GM19397 (cell line): Measurements from ENCODE around the gene MLC1.
"Not testable (repeated sequence)": the region's sequence is repeated elsewhere in the genome, so short reads cannot be mapped to it uniquely, and the experiment has no call there.

ENCODE experiments used
- ATAC-seq: cut with Tn5 transposase; IDR thresholded peaks from one replicate; pipeline ENCODE4 v1.9.1; 2021; ENCODE audit warnings: mild to moderate bottlenecking, moderate library complexity; ENCODE audit not compliant: unreplicated experiment

MLC1 gene

GRCh38 chr22:50104141-50104544 is 18.9 kb upstream of the MLC1 start:
- ATAC-seq: no peak

- ATAC-seq: no peak
These were observed 17.7 kb upstream of the MLC1 start for GRCh38 chr22:50102946-50103345.

GRCh38 chr22:50101870-50102565 is 16.8 kb upstream of the MLC1 start:
- no peak for ATAC-seq

- ATAC-seq: no peak
These were observed 12.8 kb upstream of the MLC1 start for GRCh38 chr22:50098052-50098451.

DNA sequence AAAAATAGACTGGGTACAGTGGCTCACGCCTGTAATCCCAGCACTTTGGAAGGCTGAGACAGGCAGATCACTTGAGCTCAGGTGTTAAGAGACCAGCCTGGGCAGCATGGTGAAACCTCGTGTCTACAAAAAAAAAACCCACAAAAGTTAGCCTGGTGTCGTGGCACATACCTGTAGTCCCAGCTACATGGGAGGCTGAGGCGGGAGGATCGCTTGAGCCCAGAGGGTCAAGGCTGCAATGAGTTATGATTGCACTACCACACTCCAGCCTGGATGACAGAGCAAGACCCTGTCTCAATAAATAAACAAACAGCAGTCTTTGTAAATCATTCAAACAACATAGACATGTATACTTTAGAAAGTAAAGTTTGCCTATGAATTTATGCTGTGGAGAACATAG is 7.1 kb upstream of the MLC1 start:
- ATAC-seq: no peak

GRCh38 chr22:50091092-50091768 is 6.0 kb upstream of the MLC1 start:
- ATAC-seq: no peak

- no peak for ATAC-seq
These were observed 5.1 kb upstream of the MLC1 start for GRCh38 chr22:50090412-50090714.

DNA sequence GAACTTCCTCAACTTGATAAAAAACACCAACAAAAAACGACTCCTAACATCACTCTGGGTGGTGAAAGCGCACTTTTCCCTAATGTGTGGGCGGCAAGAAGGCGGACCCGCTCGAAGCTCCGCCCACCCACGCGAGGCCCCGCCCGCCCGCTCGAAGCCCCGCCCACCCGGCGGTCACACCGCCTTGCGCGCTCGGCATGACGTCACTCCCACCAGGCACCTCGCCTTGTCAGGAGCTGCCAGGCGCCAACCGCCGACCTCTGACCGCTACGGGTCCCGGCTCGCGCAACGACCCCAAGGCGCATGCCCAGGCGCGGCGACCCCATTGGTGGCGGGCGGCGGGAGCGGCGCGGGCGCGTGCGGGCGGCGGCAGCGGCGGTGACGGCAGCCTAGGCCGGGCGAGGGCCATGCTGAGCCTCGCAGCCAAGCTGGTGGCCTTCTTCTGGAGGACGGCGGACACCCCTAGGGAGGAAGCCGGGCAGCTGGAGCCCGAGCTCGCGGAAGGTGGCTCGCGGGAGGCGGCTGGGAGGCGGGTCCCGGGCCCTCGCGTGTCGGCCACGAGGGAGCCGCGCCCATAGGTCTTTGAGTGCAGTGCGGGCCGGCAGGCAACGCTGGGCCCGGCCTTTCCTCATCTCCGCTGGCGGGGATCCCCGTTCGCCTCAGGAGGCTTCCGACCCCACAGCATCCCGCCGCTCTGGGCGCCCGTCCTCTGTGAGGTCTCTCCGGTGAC is 4.6 kb upstream of the MLC1 start, which contains the start of gene MOV10L1:
Gene MOV10L1, plus strand, starts transcription at position 325 of the 730 bp plus-strand sequence. Its CDS starts 83 bp downstream, at position 408.
- ATAC-seq: no peak

- ATAC-seq: no peak
These were observed 4.0 kb upstream of the MLC1 start for GRCh38 chr22:50089231-50089630.

GRCh38 chr22:50088096-50088495 is 2.9 kb upstream of the MLC1 start:
- no peak for ATAC-seq

DNA sequence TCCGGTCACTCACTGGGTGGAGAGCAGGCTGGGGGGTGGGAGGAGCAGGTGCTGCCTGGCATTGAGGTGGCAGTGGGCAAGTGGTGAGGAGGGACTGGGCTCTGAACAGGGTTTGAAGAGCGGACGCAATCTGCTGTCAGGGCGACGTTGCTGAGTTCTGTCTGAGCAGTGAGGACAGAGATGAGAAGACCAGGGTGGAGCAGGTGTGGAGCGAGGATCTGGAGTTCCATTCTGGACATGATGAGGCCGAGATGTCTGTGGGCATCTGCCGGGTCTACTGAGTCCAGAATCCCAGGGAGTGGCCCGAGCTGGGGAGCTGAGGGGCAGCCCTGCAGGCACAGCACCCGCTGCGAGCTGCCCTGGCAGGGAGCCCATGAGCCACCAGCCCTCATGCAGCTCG is 2.4 kb upstream of the MLC1 start:
- ATAC-seq: no peak

- not testable (repeated sequence) for ATAC-seq
These were observed 1.7 kb upstream of the MLC1 start for GRCh38 chr22:50086975-50087374.

GRCh38 chr22:50086526-50086925 is 1.3 kb upstream of the MLC1 start:
- ATAC-seq: no peak

GRCh38 chr22:50084614-50085021 is 608 bp downstream of the MLC1 start:
- ATAC-seq: no peak

- no peak for ATAC-seq
These were observed 1.1 kb downstream of the MLC1 start for GRCh38 chr22:50084080-50084477.

- no peak for ATAC-seq
These were observed 1.7 kb downstream of the MLC1 start for GRCh38 chr22:50083462-50084079.

GRCh38 chr22:50082961-50083461 is 2.2 kb downstream of the MLC1 start:
- ATAC-seq: no peak

DNA sequence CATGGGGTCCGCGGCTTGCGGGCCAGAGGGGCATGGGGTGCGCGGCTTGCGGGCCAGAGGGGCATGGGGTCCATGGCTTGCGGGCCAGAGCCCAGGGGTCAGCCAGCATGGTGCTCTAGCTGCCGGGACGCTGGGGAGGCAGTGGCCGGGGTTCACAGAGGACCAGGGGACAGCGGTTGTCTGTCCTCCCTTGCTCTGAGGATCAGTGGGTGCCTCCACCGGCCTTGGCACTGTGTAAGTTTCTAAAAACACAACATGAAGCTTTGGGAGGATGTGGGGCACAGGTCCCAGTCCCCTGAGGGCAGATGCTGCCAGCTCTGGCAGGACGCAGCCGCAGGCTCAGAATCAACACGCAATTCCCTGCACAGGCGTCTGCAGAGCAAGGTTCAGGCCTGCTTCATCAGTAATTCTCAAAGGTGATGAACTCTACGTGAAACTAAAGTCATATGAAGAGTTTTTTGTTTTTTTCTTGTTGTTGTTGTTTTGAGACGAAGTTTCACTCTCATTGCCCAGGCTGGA is 3.0 kb downstream of the MLC1 start:
- no peak for ATAC-seq

DNA sequence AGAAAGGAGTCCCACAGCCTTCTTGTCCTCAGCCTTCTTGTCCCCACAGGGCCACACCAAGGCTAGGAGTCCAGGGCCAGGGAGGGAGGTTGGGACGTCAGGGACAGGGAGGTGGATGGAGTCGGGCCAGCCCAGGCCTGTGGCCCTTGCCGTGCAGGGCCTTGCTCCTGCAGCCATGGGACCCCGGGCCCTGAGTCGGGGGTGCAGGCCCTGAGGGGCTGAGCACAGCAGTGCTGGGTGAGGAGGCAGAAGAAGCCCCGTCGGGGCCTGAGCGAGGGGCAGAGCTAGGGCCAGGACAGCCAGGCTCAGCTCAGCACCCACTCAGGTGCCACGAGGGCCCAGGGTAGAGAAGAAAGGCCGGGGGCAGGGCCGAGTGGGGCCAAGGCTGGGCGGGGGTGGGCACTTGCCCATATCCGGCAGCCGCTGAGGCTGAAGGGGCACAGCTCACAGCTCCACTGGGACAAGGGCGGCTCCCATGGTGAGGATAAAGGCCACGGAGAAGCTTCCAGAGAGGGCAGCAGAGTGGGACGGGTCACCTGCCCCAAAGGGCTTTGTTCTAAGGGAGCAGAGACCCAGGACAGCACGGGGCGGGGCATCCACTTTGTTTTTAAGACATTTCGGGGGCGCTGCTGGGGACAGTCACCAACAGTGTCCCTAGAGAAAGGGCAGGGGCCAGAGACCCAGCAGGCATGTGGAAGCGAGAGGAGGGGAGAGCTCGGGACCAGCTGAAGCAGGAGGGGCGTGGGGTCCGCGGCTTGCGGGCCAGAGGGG is 3.6 kb downstream of the MLC1 start:
- no peak for ATAC-seq

DNA sequence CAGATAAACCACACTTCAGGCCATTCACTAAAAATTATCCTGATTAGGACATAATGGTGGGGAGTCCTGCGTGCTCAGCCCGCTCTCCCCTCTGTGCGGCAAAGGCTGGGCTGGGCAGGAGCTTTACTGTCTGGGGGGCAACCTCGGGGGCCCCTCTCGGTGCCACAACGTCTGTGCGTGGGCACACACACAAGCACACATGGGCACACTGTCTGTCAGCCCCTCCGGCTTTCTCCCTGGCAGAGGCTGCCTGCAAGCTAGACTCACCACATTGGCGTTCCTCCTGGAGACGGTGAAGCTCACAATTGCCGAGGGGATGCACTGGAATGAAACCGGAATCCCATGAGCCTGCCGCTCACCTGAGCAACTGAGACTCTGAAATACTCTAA is 5.2 kb downstream of the MLC1 start:
- ATAC-seq: no peak
